ENCODE data around the gene KRT27.

KRT27 gene

GRCh38 chr17:40806131-40806530, 23.8 kb upstream of the KRT27 start:
- no peak for DNase-seq

DNA sequence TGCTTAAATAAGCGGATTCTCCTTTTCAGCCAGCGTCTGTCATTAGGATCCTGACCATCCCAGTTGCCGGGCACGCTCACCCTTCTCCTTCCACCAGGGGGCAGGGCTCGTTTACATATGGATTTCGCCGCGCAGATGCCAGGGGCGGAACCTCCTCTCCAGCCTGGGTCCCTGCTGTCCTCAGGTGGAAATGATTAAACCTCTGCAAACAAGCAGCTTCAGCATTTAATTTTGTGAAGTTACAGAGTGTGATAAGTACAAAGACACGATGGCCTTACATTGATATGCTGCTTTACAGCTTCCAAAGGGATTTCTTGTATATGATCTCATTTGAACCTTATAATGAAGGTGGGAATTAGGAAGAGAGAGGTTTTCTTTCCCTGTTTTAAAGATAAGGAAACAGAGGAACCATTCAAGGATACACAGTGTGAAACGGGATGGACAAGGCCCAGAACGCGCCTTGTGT, 21.3 kb upstream of the KRT27 start:
- DNase-seq, result peak; percentile 64

- DNase-seq, result no peak
Measured at GRCh38 chr17:40801157-40801556, 18.8 kb upstream of the KRT27 start.

- DNase-seq, result no peak
Measured at GRCh38 chr17:40800381-40800780, 18.0 kb upstream of the KRT27 start.

- no peak for DNase-seq
Measured at GRCh38 chr17:40799859-40800258, 17.5 kb upstream of the KRT27 start, which contains the start of gene KRT28. TSS of gene KRT28 (minus strand) at chr17:40799959. CDS start at chr17:40799893, 66 bp downstream.

DNA sequence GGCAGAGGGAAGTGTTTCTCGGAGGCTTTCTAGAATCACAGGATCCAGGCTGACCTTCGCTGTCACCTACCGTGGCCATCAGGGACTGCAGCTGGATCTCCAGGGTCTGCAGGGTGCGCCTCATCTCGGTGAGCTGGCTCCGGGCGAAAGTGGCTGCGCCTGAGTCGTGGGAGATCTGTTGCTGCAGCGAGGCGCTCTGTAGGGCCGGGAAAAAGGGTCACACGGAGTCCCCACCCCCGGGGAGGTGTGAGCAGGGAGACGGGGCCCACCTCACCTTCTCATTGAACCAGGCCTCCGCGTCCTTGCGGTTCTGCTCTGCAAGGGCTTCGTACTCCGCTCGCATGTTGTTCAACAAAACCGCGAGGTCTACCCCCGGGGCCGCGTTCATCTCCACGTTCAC, 14.5 kb upstream of the KRT27 start:
- no peak for DNase-seq

DNA sequence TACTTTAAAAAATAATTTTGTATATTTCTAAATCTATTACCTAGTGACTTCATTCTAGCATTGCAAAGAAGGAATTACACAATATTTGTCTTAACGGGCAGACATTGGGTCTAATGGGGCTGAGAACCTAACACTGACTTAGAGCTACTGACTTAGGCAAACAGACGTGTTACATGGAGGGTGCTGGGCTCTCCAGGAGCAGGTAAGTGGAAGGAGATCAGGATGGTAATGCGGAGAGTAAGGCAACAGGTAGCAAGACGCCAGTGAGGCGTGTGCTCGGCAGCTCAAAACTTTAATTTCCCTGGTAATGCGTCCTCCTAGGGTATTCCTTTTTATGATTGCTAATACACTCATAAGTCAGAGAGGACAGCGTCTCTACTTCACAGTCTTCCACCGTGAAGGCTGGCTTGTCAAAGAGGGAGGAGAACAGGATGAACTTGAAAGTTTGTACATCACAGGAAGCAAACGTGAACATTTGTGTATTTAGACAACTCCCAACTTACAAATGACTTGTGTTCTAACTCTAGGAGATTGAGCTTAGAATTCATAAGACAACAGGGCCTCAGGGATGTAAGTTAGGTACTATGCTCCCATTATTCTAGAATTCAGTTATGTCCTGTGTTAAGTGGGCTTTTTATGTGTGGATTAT, 12.8 kb upstream of the KRT27 start:
- DNase-seq, result no peak

- peak; percentile 17 for DNase-seq
Measured at GRCh38 chr17:40794466-40794865, 12.1 kb upstream of the KRT27 start.

DNA sequence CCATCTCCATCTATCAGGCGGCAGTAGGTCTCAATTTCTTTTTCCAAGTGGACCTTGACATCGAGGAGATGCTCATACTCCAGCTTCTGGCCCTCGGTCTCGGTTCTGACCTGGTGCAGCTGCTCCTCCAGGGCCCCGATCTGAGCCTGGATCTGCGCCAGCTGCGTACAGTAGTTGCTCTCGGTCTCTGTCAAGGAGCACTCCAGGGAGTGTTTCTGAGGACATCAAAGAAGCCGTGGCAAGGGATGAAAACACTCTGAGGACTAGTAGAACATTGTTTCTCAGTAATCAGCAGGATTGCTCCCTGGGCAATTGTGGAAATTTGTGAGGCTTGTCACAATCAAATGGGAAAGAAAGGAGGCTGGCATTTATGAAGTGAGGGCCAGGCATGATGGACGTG, 11.5 kb upstream of the KRT27 start:
- DNase-seq, result no peak

GRCh38 chr17:40791787-40792436, 9.6 kb upstream of the KRT27 start:
- no peak for DNase-seq

DNA sequence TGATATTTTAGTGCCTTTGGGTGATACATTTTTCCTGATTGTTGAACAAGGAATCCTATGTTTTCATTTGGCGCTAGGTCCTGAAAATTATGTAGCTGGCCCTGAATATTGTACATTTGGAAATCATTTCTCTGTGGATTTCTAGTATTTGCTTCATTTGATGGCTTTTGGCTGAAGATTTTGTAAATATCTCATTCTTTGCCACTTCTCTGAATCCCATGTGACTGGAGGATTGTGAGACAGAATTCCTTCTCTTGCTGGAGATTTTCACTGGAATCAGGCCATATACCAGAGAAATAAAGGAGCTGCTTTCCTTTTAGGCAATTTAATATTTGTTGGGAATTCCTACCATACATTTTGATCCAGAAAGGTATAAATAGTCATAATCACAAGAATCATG, 8.8 kb upstream of the KRT27 start:
- DNase-seq, result no peak

- DNase-seq, result no peak
Measured at GRCh38 chr17:40779181-40779909, 3.0 kb downstream of the KRT27 start.

DNA sequence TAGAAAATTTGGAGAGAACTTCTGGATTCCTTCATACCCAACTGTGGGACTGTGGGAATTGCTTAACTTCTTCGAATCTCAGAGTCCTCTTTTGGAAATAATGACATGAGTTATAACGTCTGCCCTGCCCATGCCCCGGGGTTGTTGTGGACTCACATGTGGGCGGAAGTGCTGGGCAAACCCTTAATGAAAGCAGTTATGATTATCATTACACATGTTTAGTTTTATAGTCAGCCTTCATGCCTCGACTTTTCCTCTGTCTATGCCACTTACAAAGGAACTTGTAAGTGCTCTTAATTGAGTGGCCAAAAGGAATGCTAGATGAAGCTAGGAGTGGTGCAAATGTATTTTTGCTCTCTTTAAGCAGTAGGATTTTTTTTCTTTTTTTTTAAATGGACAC, 3.9 kb downstream of the KRT27 start:
- no peak for DNase-seq

- DNase-seq, result no peak
Measured at GRCh38 chr17:40777971-40778370, 4.4 kb downstream of the KRT27 start.

DNA sequence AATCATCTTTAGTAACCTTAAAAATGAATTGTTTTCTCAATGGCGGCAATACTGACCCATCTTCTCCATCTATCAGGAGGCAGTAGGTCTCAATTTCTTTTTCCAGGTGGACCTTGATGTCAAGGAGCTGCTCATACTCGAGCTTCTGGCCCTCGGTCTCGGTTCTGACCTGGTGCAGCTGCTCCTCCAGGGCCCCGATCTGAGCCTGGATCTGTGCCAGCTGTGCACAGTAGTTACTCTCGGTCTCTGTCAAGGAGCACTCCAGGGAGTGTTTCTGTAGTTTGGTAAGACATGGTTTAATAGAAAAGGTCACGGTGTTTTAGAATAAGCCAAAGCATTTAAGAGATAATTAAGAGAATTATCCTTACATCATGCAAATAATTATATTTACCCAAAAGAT, 4.9 kb downstream of the KRT27 start:
- DNase-seq, result no peak

- DNase-seq, result no peak
Measured at GRCh38 chr17:40775945-40776344, 6.4 kb downstream of the KRT27 start.

DNA sequence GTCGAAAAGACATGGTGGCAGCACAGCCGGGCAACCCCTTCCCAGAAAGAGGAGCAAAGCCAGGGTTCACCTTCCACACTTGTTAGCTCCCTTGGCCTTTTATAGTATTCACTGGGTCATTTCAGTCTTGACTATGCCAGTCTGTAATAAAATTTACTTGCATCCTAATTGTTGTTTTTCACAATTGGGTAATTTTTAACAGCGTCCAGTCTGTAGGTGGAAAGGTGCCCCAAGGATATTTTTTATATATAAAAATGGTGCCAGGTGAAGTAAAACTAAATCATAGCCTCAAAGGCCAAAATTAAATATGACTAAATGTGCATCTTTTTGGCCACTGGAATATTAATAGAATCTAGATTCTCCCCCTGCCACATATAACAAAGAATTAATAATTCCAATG, 10.2 kb downstream of the KRT27 start, which contains the start of gene KRT26:
Gene KRT26 (minus strand): TSS at position 101 of the 400 bp plus-strand sequence. CDS start 88 bp downstream, at position 13.
- DNase-seq, result no peak

GRCh38 chr17:40765657-40766056, 16.7 kb downstream of the KRT27 start:
- DNase-seq, result no peak

GRCh38 chr17:40763752-40764151, 18.6 kb downstream of the KRT27 start:
- DNase-seq, result no peak

- no peak for DNase-seq
Measured at GRCh38 chr17:40760105-40761016, 22.0 kb downstream of the KRT27 start.

DNA sequence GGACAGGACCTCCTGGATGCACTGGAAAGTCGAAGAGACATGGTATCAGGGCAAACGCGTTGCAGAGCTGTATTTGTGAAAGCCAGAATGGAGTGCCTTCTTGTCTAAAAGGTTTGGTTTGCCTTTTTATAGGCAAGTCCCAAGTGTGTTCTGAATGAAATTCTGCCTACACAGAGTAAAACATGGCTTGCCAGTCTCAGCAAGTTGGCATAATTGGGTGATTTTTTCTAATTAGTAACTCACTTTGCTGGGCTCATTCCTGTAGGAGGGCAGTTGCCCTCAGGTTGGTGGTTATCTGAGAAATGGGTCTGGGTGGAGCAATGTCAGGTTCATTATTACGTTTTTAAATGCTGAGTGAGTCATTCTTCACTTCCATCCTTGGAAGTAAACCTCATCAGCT, 27.1 kb downstream of the KRT27 start, which contains the start of gene KRT25:
Gene KRT25 (minus strand): TSS at position 101 of the 400 bp plus-strand sequence. CDS start 60 bp downstream, at position 41.
- DNase-seq, result no peak

- DNase-seq, result no peak
Measured at GRCh38 chr17:40753804-40754203, 28.5 kb downstream of the KRT27 start.

- no peak for DNase-seq
Measured at GRCh38 chr17:40751065-40751464, 31.3 kb downstream of the KRT27 start.

Measured in inflammatory macrophage treated with lipopolysaccharide for 4 hours (primary cell).